Measurements from ENCODE around the gene TARM1. TPM values are rescaled to one million over a fixed set of nuclear protein-coding genes. Genes with fewer than 3 reads are reported as not detected.

Gene TARM1
- polyA plus RNA-seq, 1 of the 3 experiments (the other 2 are of a cell fraction) = not detected

GRCh38 chr19:54030895-54031586 lies 50.1 kb downstream of the TARM1 start (continued):
- TF ChIP-seq USF1 (IDR thresholded peaks at IDR 0.05; ENCODE audit: borderline replicate concordance, low read depth) (no peak), CTCF (IDR thresholded peaks at IDR 0.05) (peak; percentile 82), FOXM1 (IDR thresholded peaks at IDR 0.05; ENCODE audit: low read depth) (no peak)
- TF ChIP-seq, protein P1, sequence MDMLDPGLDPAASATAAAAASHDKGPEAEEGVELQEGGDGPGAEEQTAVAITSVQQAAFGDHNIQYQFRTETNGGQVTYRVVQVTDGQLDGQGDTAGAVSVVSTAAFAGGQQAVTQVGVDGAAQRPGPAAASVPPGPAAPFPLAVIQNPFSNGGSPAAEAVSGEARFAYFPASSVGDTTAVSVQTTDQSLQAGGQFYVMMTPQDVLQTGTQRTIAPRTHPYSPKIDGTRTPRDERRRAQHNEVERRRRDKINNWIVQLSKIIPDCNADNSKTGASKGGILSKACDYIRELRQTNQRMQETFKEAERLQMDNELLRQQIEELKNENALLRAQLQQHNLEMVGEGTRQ (IDR thresholded peaks at IDR 0.05; ENCODE audit: borderline replicate concordance, low read depth, low read length) = no peak

DNA sequence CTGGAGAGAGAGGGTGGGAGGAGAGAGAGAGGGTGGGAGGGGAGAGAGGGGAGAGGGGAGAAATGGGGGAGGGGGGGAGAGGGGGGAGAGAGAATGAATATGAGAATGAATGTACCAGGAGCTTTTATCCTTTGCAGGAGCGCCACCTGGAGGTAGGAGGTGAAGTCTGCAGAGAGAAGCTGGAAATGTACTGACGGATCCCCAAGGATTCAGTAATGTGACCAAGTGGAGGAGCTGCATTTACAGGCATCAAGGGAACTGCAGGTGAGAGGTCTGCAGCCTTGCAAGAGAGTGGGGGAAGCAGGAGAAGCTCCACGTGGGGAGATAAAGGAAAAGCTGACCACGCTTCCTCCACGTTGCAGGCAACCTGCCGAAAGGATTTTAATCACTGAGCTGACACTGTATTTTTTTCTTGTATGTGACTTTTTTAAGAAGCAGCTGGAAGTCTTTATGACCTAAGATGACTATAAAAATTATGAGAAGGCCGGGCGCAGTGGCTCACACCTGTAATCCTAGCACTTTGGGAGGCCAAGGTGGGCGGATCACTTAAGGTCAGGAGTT lies 51.2 kb downstream of the TARM1 start:
- Histone ChIP-seq H3K79me2 (ENCODE audit: insufficient read depth) (no peaks in the 10 kb centered on the region), H2AFZ (ENCODE audit: low read depth) (no peak overlapping the region), H4K20me1 (ENCODE audit: insufficient read depth) (no peaks in the 10 kb centered on the region), H3K9ac (no peak overlapping the region), H3K27ac (ENCODE audit: low read depth in 2 of 2, low read length in 1 of 2) (no peak overlapping the region), H3K4me3 (ENCODE audit: low read depth in 2 of 2, low read length in 1 of 2) (no peak overlapping the region; a peak in 1 of 4 replicates), H3K27me3 (ENCODE audit: insufficient read depth) (no peaks in the 10 kb centered on the region), H3K9me3 (no peaks in the 10 kb centered on the region), H3F3A (replicated peaks; ENCODE audit: insufficient read depth) (peaks cover 13% of the 10 kb centered on the region), H3K36me3 (replicated peaks in 1 of 2; ENCODE audit: control insufficient read depth in 1 of 2, insufficient read depth in 2 of 2, low read length in 1 of 2) (no peaks in the 10 kb centered on the region), H3K9me2 (no peaks in the 10 kb centered on the region), H3K4me1 (ENCODE audit: control insufficient read depth in 1 of 2, insufficient read depth in 2 of 2, low read depth in 1 of 2, low read length in 1 of 2) (no peaks in the 10 kb centered on the region), H3K4me2 (peak overlapping the region; percentile 81; the same call in 1 of the 2 replicates)
- TF ChIP-seq NRF1 (IDR thresholded peaks at IDR 0.05; ENCODE audit: low read depth, low read length) (peak; percentile 12; the same call in 1 of the 2 replicates), CTCF (IDR thresholded peaks at IDR 0.05) (peak; percentile 69), JUND (IDR thresholded peaks at IDR 0.05) (no peak), SMC3 (IDR thresholded peaks at IDR 0.05; ENCODE audit: low read depth, low read length) (peak; percentile 66), RAD21 (IDR thresholded peaks at IDR 0.05; ENCODE audit: low read length) (peak; percentile 81)
- peak; percentile 71 for DNase-seq
- ChIA-PET POLR2A (no interaction called here), CTCF (interaction anchor here (0.6 to 5.2 kb wide), 55 partner anchors 9 to 261 kb away, joined by 3 to 54 read pairs (median 4); partner anchors contain the start of genes CACNG7 and PRKCG)
- 6% methylated on average over 9 of the region's 9 CpGs for WGBS (ENCODE audit: low lambda C conversion rate)

Data from SK-N-SH (cell line).